Esophagus muscularis mucosa (tissue), 4 donors: ENCODE results near the gene SOX10. TPM values are rescaled to one million over a fixed set of nuclear protein-coding genes. Genes with fewer than 3 reads are reported as not detected.

ENCODE experiments used
- DNase-seq: peaks from one replicate; pipeline ENCODE4 v3.0.0-alpha.2; 2017; ENCODE audit errors: extremely low spot score
- H3K27ac ChIP-seq, 4 donors: fragments of 200-600 bp; sonication (generic); replicated peaks in 1 of 4; 1 replicate in 3 of 4; 2 replicates in 1 of 4; pipeline ENCODE4 v1.5.1; 2016 to 2019; ENCODE audit warnings: mild to moderate bottlenecking in 1 of 4
- H3K27me3 ChIP-seq, 4 donors: fragments of 200-600 bp; sonication (generic); one replicate each; pipeline versions ENCODE4 v1.5.1 to v1.6.0; 2016 to 2019
- H3K36me3 ChIP-seq, 4 donors: fragments of 200-600 bp; sonication (generic); one replicate each; pipeline ENCODE4 v1.5.1; 2016 to 2019
- H3K4me1 ChIP-seq, 4 donors: fragments of 200-600 bp; sonication (generic); one replicate each; pipeline ENCODE4 v1.5.1; 2016 to 2019
- H3K4me3 ChIP-seq, 4 donors: fragments of 200-600 bp; sonication (generic); 1 replicate in 2 of 4; 2 replicates in 2 of 4; pipeline ENCODE4 v1.5.1; 2016 to 2019; ENCODE audit warnings: mild to moderate bottlenecking in 4 of 4, moderate library complexity in 1 of 4
- H3K9me3 ChIP-seq, 4 donors: fragments of 200-600 bp; sonication (generic); 1 replicate in 3 of 4; 2 replicates in 1 of 4; pipeline ENCODE4 v1.5.1; 2016 to 2019
- CTCF ChIP-seq, 3 experiments: fragments of 200-600 bp in 2 of 3; fragments of 450-650 bp in 1 of 3; sonication (generic) in 2 of 3; IDR thresholded peaks; one replicate each; pipeline ENCODE4 v1.5.1; 2017 to 2019; ENCODE audit warnings: antibody characterized with exemption in 3 of 3, mild to moderate bottlenecking in 2 of 3, moderate library complexity in 1 of 3
- EP300 ChIP-seq: sonication (generic); formaldehyde crosslinking; IDR thresholded peaks from one replicate; pipeline ENCODE4 v1.6.1; 2017; ENCODE audit warnings: antibody characterized with exemption
- POLR2A ChIP-seq: fragments of 450-650 bp; IDR thresholded peaks from one replicate; pipeline ENCODE4 v1.6.1; 2017; ENCODE audit warnings: antibody characterized with exemption, moderate library complexity, mild to moderate bottlenecking, low read depth
- POLR2AphosphoS5 ChIP-seq, 2 donors: sonication (generic); formaldehyde crosslinking; IDR thresholded peaks; one replicate each; pipeline ENCODE4 v1.6.1; 2017; ENCODE audit warnings: antibody characterized with exemption in 2 of 2
- WGBS: methylation state at CpG from one replicate; pipeline ENCODE4 v1.1.5; 2018; 5-methylcytosine and 5-hydroxymethylcytosine counted together
- intact Hi-C: fragments of 100-400 bp; cut with DNase I; formaldehyde crosslinking; loops from one replicate; pipeline ENCODE4 v1.15.1; 2023
- total RNA-seq, 4 donors: library from RNA; depleted of rRNA; stranded (reverse); fragments of >200 nt; gene quantifications; one replicate each; pipeline versions ENCODE4 v1.1.0 to v1.2.1, GENCODE V29; 2016

The SOX10 gene
- total RNA-seq, 4 donors from 2014 or later: 10.3 to 29.5 (median 17.7) TPM

- Histone ChIP-seq H3K9me3 (no peaks in the 10 kb centered on the region), H3K27ac (peak overlapping the region; percentile 40 to 61 (median 57)), H3K4me3 (no peak overlapping the region), H3K4me1 (peaks cover 6 to 70% (median 41%) of the 10 kb centered on the region in 4 donors), H3K36me3 (peaks cover 58 to 100% (median 94%) of the 10 kb centered on the region in 4 donors), H3K27me3 (no peaks in the 10 kb centered on the region)
- no peak for TF ChIP-seq POLR2AphosphoS5 (IDR thresholded peaks at IDR 0.05)
- no peak for TF ChIP-seq POLR2A
- TF ChIP-seq EP300: no peak
- no peak for TF ChIP-seq CTCF (IDR thresholded peaks at IDR 0.05)
- no peak for DNase-seq
- intact Hi-C loops: no loop called here
- WGBS: 78% methylated on average over 7 of the region's 15 CpGs
These were observed 58.6 kb downstream of the SOX10 start for GRCh38 chr22:37925767-37926166.

- 33% methylated on average over 3 of the region's 3 CpGs for WGBS
- H3K4me1 ChIP-seq: peaks cover 4 to 66% (median 37%) of the 10 kb centered on the region in 4 donors
- no peak for TF ChIP-seq POLR2A
- no peak for TF ChIP-seq CTCF (IDR thresholded peaks at IDR 0.05)
- no peak for TF ChIP-seq EP300
- TF ChIP-seq POLR2AphosphoS5 (IDR thresholded peaks at IDR 0.05): no peak
- H3K27ac ChIP-seq: peak overlapping the region; percentile 40 to 61 (median 57)
- intact Hi-C loops: no loop called here
- H3K36me3 ChIP-seq: peaks cover 58 to 100% (median 95%) of the 10 kb centered on the region in 4 donors
- no peak overlapping the region for H3K4me3 ChIP-seq
- DNase-seq: no peak
- no peaks in the 10 kb centered on the region for H3K9me3 ChIP-seq
- no peaks in the 10 kb centered on the region for H3K27me3 ChIP-seq
These were observed 59.0 kb downstream of the SOX10 start for GRCh38 chr22:37925330-37925729.

- no peak overlapping the region for H3K4me3 ChIP-seq
- H3K4me1 ChIP-seq: peaks cover 0 to 58% (median 32%) of the 10 kb centered on the region in 4 donors
- no peak for DNase-seq
- peak overlapping the region; percentile 40 to 61 (median 57) for H3K27ac ChIP-seq
- no peak for TF ChIP-seq POLR2A
- TF ChIP-seq EP300: no peak
- no peak for TF ChIP-seq CTCF (IDR thresholded peaks at IDR 0.05)
- TF ChIP-seq POLR2AphosphoS5 (IDR thresholded peaks at IDR 0.05): no peak
- peaks cover 58 to 100% (median 96%) of the 10 kb centered on the region in 4 donors for H3K36me3 ChIP-seq
- no peaks in the 10 kb centered on the region for H3K9me3 ChIP-seq
- no peaks in the 10 kb centered on the region for H3K27me3 ChIP-seq
- intact Hi-C loops: no loop called here
- 88% methylated on average over 16 of the region's 18 CpGs for WGBS
These were observed 59.8 kb downstream of the SOX10 start for GRCh38 chr22:37924386-37925065.

GRCh38 chr22:37923927-37924326 lies 60.4 kb downstream of the SOX10 start:
- TF ChIP-seq POLR2A (no peak), CTCF (IDR thresholded peaks at IDR 0.05) (no peak), POLR2AphosphoS5 (IDR thresholded peaks at IDR 0.05) (no peak), EP300 (no peak)
- H3K4me1 ChIP-seq: peaks cover 3 to 54% (median 26%) of the 10 kb centered on the region in 4 donors
- H3K9me3 ChIP-seq: no peaks in the 10 kb centered on the region
- WGBS: 100% methylated on average over 4 of the region's 4 CpGs
- H3K27me3 ChIP-seq: no peaks in the 10 kb centered on the region
- no peak for DNase-seq
- intact Hi-C loops: no loop called here
- H3K36me3 ChIP-seq: peaks cover 57 to 100% (median 96%) of the 10 kb centered on the region in 4 donors
- peak overlapping the region in 3 of 4 donors; percentile 40 to 61 (median 54) for H3K27ac ChIP-seq
- H3K4me3 ChIP-seq: no peak overlapping the region

Other genes with a start within 250 kb of the SOX10 start
- gene GCAT, start 176.6 kb downstream of the SOX10 start, total RNA-seq: 10 to 100 TPM; 11.6 to 15.2 (median 12.3) TPM
- gene GALR3, start 161.2 kb downstream of the SOX10 start, total RNA-seq: not detected
- gene ANKRD54, start 140.2 kb downstream of the SOX10 start, total RNA-seq: 10 to 100 TPM; 27.4 to 64.2 (median 48.1) TPM
- 100 to 1,000 TPM; 348 to 494 (median 425) TPM for gene EIF3L, start 135.1 kb downstream of the SOX10 start, total RNA-seq
- gene MICALL1, start 78.3 kb downstream of the SOX10 start, total RNA-seq: 100 to 1,000 TPM in 1 of 4 donors, 10 to 100 TPM in 3; 51.2 to 136 (median 71.2) TPM
- gene C22orf23, start 31.0 kb downstream of the SOX10 start, total RNA-seq: not detected
- gene POLR2F, start 30.9 kb downstream of the SOX10 start, total RNA-seq: 10 to 100 TPM; 45.7 to 93.0 (median 72.1) TPM
- 10 to 100 TPM; 23.3 to 36.1 (median 31.1) TPM for gene PICK1, start 72.8 kb upstream of the SOX10 start, total RNA-seq
- under 1 TPM in 3 of 4 donors, not detected in 1; 0.29 to 0.65 (median 0.33) TPM for gene SLC16A8, start 99.6 kb upstream of the SOX10 start, total RNA-seq
- 1 to 10 TPM in 1 of 4 donors, under 1 TPM in 3; 0.13 to 1.1 (median 0.58) TPM for gene BAIAP2L2, start 126.1 kb upstream of the SOX10 start, total RNA-seq
- gene PLA2G6, start 197.3 kb upstream of the SOX10 start, total RNA-seq: 10 to 100 TPM; 13.9 to 18.3 (median 15.6) TPM
- 100 to 1,000 TPM in 1 of 4 donors, 10 to 100 TPM in 3; 26.2 to 182 (median 54.3) TPM for gene MAFF, start 217.4 kb upstream of the SOX10 start, total RNA-seq